ENCODE data around the gene IRF2BPL.
"Not testable (repeated sequence)": the region's sequence is repeated elsewhere in the genome, so short reads cannot be mapped to it uniquely, and the experiment has no call there.

The IRF2BPL gene

DNA sequence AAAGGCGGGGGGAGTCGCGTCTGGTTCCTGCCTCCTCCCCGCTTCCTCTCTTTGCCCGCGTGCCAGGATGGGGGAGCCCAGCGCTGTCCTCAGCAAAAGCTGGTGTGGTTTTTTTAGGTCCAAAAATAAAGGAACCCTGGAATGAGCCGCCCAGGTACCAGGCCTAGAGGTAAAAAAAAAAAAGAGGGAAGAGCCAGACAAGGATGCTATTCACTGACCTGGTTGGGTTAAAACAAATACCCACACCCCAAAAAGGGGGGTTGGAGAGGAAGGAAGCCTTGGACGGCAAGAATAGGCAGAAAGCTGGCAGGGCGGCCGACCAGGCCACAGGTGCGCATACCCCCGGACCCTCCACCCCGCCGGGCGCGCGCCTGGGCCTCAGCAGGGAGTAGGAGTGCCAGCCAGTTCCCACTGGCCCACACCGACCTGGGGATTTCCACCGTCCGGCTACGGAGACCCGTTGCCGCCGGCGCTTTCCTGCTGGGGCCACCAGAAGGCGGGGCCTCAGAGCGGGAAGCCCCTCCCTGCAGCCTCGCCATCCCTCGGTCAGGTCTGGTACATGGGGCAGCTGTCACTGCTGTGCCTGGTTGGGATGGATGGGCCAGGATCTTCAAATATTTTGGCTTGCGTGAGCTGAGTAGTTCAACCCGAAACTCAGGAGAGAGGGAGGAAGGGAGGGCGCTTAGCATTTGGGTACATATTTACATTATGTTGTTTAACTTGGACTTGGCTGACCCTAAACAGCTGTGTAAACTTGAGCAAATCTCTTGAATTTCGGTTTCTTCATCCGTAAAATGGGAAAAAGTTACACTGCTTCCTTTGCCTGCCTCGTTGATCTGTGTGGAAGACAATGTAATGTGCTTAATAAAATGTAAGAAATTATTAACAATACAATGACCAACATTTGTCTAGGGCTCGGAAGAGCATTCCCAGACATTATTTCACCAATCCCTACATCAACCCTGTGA, 5.4 kb upstream of the IRF2BPL start:
- peak; percentile 74 for DNase-seq (ENCODE audit: low spot score)

DNA sequence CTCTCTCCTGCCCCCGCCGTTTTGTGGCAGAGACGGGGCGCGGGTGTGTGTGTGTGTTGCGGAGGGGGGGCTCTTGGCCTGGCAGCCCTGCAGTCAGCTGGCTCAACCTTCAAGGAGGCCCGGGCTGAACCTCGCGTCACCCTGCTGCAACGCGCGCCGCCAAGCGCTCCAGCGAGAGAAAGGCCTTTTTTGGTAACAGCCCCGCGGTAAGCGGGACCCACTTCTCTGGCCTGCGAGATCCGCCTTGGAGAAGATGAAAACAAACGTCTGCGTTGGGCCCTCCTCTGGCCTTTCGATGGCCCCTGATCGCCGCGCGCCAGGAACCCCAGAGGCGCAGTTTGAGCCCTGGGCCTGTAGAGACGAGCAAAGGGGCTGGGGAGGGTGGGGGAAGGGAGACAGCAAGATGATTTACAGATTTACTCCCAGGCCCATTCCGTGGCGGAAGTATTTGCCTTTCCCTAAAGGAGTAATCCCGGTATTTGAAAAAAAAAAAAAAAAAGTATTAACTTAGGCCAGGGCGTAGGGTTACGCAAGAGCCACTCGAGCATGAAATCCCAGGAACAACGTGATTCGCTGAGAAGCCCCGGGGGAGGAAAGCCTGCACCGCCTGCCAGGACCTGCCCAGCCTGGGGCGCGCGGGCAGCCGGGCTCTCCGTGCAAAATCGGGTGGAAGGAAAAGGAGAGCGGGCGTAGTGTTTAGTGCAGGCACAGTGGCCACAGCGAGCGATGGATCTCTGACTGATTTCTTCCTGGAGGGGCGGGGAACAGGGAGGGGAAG, 4.5 kb upstream of the IRF2BPL start:
- peak; percentile 66 for DNase-seq (ENCODE audit: low spot score)

DNA sequence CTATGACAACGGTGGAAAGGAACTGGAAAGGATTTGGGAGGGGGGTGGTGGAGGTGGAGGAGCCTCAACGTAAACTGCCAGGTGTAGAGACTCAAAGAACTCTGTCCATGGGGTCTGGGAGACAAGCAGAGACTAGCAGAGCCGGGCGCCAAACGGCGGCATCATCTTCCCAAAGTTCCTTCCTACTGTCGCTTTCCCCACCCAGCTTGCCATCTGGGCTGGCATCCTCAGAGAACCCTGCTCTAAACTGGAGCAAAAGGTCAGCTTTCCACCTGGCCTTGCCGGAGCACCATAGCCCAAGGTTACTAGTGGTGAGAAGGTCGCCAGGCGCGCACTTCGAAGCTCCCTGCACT, 4.0 kb upstream of the IRF2BPL start:
- DNase-seq (ENCODE audit: low spot score), result no peak

DNA sequence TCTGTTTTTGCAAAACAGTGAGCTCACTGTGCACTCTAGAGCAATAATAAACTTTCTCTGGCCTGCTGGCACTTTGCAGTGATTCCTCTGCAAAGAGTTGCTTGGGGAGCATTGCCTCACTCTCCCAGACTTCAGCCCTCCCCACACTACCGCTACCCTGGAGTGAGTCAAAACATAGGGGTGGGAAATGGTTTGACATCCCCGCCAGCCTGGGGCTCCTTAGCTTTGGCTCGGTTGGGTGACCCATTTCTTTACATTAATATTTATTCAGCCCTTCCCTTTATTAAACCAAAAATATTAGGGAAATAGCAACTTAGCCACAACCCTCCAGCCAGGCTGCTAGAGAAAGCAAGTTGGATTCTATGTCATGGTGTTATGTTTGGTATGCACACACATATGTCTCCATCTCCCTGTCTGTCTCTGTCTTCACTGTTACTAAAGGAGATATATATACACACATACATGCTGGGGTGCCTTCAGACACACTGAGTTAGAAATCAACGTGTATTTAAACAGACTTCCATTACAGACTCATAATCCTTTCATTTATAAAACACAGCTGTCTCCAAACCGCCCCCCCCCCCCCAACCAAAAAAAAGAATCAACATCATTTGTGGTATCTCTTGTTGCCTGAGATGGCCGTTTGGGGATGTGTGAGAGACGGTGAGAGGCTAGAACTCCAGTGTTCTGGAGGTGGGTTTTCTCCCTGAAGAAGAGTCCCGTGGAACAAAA, 3.4 kb upstream of the IRF2BPL start:
- no peak for DNase-seq (ENCODE audit: low spot score)

DNA sequence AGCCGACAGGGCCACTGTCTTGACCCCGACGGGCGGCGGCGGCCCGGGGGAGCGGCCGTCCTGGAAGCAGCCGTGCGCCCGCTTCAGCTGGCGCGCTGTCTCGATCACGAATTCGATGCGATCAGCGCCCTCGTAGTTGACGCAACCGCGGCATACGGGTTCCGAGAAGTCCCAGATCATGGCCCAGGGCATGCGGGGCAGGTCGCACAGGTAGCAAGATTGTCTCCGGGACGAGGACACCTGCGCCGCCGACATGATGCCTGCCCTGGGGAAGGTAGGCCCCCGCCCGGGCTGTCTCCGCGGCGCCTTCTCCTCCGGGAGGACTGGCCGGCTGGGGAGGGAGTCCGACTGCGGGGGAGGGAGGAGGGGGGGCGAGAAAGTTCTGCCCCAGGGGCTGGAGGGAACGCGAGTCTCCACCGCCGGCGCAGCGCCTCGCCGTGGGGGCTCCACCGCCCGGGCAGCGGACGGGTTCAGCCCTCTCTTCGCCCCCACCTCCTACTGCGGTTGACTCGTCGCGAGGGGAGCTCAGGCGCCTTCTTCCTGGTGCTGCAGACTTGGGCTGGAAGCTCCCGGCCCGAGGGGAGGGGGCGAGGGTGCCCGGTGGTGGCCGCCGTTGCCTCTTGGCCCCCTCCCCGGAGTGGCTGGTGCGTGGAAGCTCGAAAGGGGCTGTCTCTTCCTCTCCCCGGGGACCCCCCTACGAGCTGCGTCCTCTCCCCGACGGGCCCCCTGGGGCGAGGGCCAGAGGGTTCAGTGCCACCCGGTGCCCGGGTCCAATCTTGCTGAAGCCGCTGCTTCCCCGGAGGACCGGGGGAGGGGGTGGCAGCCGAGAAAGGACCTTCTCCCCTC, 747 bp downstream of the IRF2BPL start:
- DNase-seq (ENCODE audit: low spot score), result peak; percentile 55

DNA sequence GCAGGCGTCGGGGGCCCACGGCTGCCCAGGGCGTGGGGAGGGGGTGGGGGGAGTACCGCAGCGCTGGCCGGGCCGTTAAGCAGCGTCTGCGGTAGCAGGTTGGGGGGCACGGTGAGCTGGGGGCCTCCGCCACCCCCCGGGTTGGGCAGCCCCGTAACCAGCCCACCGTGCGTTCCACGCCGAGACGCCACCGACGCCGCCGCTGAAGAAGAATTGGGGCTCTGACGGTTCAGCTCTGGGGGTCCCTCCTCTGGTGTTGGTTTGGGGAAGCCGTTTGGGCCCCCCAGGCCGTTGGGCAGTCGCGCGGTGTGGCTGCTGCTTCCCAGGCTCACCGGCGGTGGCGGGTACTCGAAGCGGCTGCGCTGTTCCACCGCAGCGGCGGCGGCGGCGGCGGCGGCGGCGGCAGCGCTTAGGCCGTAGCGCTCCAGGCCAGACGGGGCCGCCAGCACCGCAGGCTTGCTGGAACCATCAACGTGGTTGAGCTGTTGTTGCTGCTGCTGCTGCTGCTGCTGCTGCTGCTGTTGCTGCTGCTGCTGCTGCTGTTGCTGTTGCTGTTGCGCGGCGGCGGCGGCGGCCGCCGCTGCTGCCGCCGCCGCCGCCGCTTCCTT, 1.5 kb downstream of the IRF2BPL start:
- peak; percentile 65 for DNase-seq (ENCODE audit: low spot score)

DNA sequence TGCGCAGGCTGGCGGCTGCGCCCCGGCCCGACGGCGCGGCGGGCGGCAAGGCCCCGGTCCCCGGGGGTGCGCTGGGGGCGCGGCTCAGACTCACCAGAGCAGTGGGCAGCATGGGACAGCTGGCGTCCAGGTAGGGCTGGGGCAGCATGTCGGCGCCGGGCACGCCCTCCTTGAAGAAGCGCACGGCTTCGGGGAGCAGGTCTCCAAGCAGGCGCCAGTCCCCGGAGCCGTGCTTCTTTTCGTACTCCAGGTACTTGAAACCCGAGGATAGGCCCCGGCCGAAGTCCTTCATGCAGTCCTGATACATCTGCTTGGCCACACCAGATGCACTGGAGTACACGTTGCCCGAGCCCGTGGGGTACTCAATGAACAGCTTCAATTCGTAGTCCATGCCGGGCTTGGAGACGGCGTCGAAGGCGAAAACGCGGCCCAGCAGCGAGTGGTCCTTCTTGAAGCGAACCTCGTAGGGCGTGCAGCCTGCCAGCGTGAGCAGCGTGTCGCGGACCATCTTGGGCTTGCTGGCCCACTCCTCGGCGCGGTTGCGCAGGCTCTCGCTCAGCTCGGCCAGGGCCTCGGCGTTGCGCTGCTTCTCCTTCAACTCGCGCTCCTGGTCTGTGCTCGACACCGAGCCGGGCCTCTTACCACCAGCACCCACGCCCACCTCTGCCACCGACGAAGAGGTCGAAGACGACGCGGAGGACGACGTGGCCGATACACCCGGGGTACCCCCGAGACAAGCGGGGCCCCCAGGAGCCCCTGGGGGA, 2.2 kb downstream of the IRF2BPL start:
- DNase-seq (ENCODE audit: low spot score), result no peak

DNA sequence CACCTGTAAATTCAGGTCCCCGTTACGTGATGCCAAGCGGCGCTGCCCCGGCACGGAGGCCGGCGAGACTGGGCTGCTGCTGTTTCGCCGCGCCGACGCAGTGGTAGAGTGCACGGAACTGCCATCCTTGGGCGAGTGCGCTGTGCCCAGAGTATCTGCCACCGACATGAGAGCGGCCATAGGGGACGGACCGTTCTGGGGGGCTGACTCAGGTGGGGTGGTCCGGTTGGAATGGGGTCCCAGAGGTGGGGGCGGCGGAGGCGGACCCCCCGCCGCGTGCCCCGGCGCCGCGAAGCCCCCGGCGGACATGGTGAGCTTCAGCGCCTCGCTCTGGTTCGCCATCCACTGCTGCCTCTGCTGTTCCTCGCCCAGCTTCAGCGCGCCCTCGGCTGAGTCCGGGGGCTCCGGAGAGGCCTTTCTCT, 2.8 kb downstream of the IRF2BPL start:
- no peak for DNase-seq (ENCODE audit: low spot score)

DNA sequence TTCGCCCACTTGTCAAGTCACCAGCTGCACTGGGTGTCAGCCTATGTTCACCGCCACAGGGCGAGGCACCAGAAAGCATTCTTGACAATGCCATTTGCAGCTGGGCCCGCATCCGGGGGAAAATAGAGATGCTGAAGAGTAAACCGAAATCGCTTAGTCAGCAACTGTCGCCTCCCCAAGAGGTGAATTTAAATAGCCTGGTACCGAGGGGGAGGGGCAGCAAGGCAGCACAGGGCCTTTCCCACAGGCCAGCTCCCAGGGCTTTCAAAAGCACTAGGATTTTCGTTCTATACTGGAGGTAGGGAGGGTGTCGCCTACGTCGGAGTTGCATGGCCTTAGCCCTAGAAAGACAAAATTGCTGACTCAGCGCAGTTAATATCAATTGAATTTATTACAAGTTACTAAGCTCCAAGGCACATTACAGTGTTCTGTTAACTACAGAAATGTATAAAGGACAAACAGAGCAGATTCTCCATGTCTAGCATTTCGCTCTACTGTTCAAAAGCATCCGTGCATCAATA, 4.3 kb downstream of the IRF2BPL start:
- DNase-seq (ENCODE audit: low spot score), result no peak

DNA sequence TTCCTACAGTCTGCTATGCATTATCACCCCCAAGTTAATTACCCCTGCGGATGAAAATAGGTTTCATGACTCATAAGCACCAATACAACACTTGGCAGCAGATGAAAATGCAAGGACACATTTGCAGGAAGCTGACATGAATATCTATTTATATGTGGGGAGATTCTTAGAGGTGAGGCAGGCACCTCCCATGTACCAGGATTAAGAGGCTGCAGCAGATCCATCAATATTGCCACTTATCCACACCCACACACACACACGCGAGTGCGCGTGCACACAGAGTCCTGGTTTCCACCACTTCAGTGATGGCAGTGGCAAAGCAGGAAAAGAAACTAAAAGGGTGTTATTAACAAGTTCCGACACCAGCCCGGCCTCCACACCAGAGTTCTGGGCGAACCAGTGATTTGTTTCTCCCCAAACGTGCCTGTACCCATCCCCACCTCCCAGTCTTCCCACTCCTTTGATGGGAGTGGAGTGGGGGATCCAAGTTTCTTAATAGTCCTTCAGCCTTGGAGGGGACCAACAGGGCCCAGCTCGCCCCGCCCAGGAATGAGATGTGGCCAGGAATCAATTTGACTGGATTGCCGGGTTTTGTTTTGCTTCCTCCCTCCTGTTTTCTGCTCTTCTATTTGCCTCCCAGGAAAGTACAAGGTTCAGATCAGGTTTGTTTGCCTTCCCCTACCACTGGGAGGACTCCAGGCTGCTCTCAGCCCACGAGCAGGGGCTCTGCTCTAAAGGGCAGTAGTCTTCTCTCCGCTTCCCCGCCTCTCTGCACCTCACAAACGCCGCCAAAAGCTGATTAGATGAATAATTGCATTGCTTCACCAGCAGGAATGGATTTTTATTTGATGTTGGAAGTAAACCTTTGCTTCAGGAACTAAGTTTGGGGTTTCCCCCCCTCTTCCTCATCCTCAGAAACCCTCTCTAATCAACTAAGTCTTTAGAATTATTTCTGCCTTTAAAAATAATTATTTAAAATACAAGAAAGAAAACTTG, 5.2 kb downstream of the IRF2BPL start:
- DNase-seq (ENCODE audit: low spot score), result no peak

DNA sequence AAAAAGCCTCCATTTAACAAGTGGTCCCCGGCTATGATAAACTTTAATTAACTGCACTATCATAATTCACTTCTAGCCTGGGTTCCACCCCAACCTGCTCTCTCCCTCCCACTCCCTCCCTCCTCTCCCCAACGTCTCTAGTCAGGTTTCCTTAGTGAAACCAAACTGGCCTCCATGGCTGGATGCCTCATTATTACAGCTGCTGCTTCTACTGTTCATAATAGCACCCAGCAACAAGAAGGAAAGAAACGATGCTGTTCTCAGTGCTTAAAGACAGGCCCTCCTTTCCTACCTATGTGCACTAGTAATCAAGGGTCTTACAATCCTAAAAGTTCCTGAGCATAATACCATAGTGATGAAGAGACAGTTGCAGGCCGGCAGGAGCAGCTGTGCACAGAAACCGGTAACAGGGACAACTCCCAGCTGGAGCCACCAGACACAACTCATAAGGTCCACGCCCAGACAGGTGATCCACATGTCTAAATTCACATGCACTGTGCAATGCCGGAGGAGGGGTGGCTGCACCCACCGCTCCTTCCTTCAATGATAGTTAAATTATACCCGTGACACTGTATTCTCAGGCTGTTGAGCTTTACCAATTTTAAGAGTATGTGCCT, 6.2 kb downstream of the IRF2BPL start:
- no peak for DNase-seq (ENCODE audit: low spot score)

DNA sequence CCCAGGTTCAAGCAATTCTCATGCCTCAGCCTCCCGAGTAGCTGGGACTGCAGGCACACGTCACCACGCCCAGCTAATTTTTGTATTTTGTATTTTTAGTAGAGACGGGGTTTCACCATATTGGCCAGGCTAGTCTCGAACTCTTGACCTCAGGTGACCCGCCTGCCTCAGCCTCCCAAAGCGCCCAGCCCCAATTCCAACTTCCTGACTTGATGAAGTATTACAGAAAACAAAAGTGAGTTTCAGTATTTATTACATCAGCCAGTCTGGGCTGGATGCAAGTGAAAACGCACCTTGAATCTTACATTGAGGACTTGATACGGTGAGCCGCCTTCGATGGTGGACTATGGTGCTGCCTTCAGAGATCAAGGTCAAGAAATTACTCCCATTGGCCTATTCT, 7.1 kb downstream of the IRF2BPL start:
- DNase-seq (ENCODE audit: low spot score), result not testable (repeated sequence)

DNA sequence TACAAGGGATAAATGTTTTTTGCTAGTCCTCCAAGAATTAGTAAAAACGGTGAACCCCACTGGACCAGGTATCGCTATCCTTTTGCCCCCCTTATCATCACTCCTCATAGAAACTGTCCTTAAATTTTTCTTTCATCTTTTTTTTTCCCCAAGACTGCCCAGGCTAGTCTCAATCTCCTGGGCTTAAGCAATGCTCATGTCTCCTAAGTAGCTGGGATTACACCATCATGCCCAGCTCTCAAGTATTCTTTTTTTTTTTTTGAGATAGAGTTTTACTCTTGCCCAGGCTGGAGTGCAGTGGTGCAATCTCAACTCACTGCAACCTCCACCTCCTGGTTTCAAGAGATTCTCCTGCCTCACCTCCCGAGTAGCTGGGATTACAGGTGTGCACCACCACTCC, 9.7 kb downstream of the IRF2BPL start:
- no peak for DNase-seq (ENCODE audit: low spot score)

DNA sequence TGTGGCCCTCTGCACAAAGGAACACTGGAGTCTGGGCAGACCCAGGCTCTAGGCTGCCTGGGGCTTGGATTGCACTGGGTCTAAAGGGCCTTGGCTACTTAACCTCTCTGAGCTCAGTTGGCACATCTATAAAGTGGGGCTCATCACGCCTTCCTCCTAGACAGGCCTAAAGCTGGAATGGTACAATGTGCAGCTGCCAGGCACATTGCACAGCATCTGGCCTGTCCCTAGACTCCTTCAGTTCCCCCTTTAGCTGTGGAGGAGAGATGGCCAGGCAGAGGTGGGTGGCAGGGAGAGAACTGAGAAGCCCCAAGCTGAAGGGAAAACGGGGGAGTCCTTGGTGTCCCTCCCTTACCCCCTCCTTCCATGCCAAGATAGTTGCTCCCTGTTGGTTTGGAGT, 10.8 kb downstream of the IRF2BPL start:
- no peak for DNase-seq (ENCODE audit: low spot score)

DNA sequence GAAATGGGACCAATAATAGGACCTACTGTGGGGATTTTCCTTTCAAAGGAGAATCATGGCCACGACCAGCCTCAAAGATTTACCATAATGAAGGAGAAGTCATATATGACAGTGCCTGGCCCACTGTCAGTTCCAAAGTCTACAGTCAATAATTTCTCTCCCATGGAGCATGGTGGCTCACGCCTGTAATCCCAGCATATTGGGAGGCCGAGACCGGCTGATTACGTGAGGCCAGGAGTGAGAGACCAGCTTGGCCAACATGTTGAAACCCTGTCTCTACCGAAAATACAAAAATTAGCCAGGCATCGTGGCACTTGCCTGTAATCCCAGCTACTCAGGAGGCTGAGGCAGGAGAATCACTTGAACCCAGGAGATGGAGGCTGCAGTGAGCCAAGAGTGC, 13.8 kb downstream of the IRF2BPL start:
- no peak for DNase-seq (ENCODE audit: low spot score)

DNA sequence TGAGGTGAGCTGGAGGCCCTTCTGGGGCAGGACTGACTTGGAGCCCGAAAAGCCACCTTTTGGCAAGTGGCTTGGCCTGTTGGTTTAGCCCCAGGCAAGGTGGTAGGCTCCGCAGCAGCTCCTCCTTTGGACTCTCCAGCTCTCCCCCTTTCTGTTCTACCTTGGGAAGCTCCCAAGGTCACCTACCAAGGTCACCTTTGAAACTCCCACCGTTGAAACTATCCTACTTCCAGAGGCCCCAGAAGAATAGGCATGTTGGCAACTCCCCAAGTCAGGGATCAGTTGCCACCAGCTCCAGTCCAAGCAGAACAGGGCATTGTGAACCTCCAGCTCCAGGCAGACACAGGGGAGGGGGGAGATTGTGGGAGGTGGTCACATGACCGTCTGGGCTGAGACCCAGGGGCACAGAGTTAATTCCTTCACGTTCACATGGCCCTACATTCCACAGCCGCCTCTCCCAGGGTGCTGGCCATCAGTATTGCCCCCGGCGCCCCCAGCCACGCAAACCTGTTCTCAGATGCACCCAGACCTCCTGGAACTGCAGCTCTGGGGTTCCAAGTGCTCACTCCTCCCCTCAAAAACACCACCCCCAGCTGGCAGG, 14.4 kb downstream of the IRF2BPL start:
- no peak for DNase-seq (ENCODE audit: low spot score)

DNA sequence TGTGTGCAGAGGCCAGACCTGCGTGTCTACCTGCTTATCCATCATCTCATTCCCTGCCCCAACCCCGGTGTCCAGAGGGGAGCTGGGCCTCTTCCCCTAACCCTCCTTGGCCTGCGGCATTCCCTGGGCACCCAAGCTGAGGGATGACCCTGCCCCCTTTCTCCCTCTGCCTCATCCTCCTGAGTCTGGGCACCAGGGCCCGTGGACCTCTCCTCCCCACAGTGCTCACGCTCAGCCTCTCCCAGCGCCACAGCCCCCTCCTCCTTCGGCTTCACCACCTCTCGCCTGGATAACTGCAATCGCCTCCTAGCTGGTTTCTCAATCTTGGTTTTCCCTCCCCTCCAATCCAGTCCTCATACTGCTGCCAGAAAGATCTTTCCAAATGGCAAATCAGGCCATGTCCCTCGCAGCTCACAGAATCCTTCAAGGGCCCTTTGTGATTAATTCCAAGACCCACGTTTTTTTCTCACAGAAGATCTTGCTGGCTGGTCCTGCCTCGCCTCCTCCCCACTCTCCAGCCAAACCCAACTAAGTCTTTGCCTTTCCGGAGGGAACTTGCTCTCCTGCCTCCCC, 16.2 kb downstream of the IRF2BPL start:
- no peak for DNase-seq (ENCODE audit: low spot score)

DNA sequence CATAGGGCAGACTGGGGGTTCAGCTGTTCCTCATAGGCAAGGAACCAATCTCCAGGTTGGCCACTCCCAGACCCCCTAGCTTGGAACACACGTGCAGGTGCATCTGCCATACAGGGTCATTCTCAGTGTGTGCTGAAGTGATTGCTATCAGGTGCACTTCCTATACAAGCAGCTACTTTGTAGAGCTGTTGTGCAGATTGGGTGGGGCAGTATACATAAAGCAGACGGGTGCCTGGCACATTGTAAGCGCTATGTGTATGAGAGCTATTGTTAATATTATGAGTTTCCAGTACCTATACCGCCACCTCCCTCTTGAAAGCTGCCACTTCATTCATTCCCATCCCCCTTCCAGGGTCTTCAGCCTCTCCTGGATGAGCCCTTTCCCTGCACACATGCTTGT, 17.3 kb downstream of the IRF2BPL start:
- no peak for DNase-seq (ENCODE audit: low spot score)
